K562 (cell line): ENCODE results near the gene CPNE1. TPM values are rescaled to one million over a fixed set of nuclear protein-coding genes. Genes with fewer than 3 reads are reported as not detected.

Source experiments
- DMBX1 ChIP-seq: fragments of 250-450 bp; sonication (Bioruptor Pico); IDR thresholded peaks from 2 replicates; pipeline ENCODE4 v1.8.0; 2022; ENCODE audit warnings: inconsistent platforms, mild to moderate bottlenecking, moderate library complexity, borderline replicate concordance
- ETV1 ChIP-seq: fragments of 450-650 bp; conservative IDR thresholded peaks from 2 replicates; pipeline ENCODE4 v1.6.1; 2016; ENCODE audit warnings: missing genetic modification characterization, control low read depth, low read depth, missing compliant biosample characterization
- FOXK1 ChIP-seq: sonication (generic); formaldehyde crosslinking; IDR thresholded peaks from 2 replicates; pipeline ENCODE4 v1.8.0; 2022; ENCODE audit warnings: missing genetic modification reagents, mild to moderate bottlenecking, borderline replicate concordance
- GTF2B ChIP-seq: IDR thresholded peaks from 2 replicates; pipeline ENCODE4 v1.6.1; 2011; ENCODE audit not compliant: insufficient read length; ENCODE audit errors: extremely low read depth
- RBBP5 ChIP-seq: fragments of 200-600 bp; sonication (generic); IDR thresholded peaks from 2 replicates; pipeline ENCODE4 v1.6.1; 2012; ENCODE audit warnings: borderline replicate concordance, mild to moderate bottlenecking, low read length, control low read depth, inconsistent platforms; ENCODE audit not compliant: insufficient read depth, poor library complexity, severe bottlenecking
- RBM34 ChIP-seq: fragments of 200-400 bp; formaldehyde crosslinking; IDR thresholded peaks from 2 replicates; pipeline ENCODE4 v1.6.1; 2018; ENCODE audit warnings: low read length, borderline replicate concordance; ENCODE audit not compliant: insufficient read depth
- RNF2 ChIP-seq: sonication (generic); IDR thresholded peaks from 2 replicates; pipeline ENCODE4 v1.6.1; 2016
- SAFB ChIP-seq: fragments of 200-400 bp; formaldehyde crosslinking; IDR thresholded peaks from 2 replicates; pipeline ENCODE4 v1.6.1; 2017; ENCODE audit warnings: low read depth, low read length, borderline replicate concordance
- SMAD4 ChIP-seq: fragments of 250-450 bp; sonication (Bioruptor Pico); conservative IDR thresholded peaks from 2 replicates; pipeline ENCODE4 v1.8.0; 2021; ENCODE audit warnings: inconsistent platforms, mild to moderate bottlenecking, moderate library complexity
- SRSF9 ChIP-seq: fragments of 200-400 bp; formaldehyde crosslinking; IDR thresholded peaks from 2 replicates; pipeline ENCODE4 v1.6.1; 2017; ENCODE audit warnings: low read depth, low read length, borderline replicate concordance
- USF2 ChIP-seq: sonication (generic); formaldehyde crosslinking; IDR thresholded peaks from 2 replicates; pipeline ENCODE4 v1.5.0; 2020; ENCODE audit warnings: missing genetic modification reagents
- ZBTB40 ChIP-seq, 2 experiments: fragments of 450-650 bp in 1 of 2; sonication (generic) in 1 of 2; formaldehyde crosslinking in 1 of 2; IDR thresholded peaks; 2 replicates each; pipeline versions ENCODE4 v1.7.1 to v1.9.0; 2016 to 2022; ENCODE audit warnings: inconsistent platforms in 1 of 2, mild to moderate bottlenecking in 1 of 2, missing genetic modification reagents in 1 of 2
- ZNF23 ChIP-seq: fragments of 250-450 bp; sonication (Bioruptor Pico); IDR thresholded peaks from 2 replicates; pipeline ENCODE4 v1.4.0; 2020; ENCODE audit warnings: mild to moderate bottlenecking
- ZNF263 ChIP-seq: sonication (generic); formaldehyde crosslinking; IDR thresholded peaks from 2 replicates; pipeline ENCODE4 v1.8.0; 2022; ENCODE audit warnings: mild to moderate bottlenecking, missing genetic modification reagents, borderline replicate concordance
- ZNF3 ChIP-seq: fragments of 250-450 bp; sonication (Bioruptor Pico); IDR thresholded peaks from 2 replicates; pipeline ENCODE4 v1.5.0; 2021; ENCODE audit warnings: mild to moderate bottlenecking, moderate library complexity
- polyA plus RNA-seq, 8 experiments: library from polyadenylated mRNA; depleted of rRNA in 4 of 8; stranded (reverse) in 5 of 8; unstranded in 3 of 8; fragments of >200 nt; fragmentation: Nextera tagmentation in 2 of 8; fragmentation: Illumina TruSeq in 1 of 8; extraction: Ambion mirVana in 2 of 8; extraction: Trizol in 1 of 8; gene quantifications; 2 replicates each; pipeline versions ENCODE4 v1.2.1 to v1.2.3, GENCODE V29; 2011 to 2014; ENCODE audit warnings: inconsistent platforms in 1 of 8, missing spikeins in 1 of 8
- total RNA-seq, 7 experiments: library from RNA; depleted of rRNA in 6 of 7; stranded (reverse); fragments of >200 nt in 6 of 7; fragmentation: Illumina TruSeq in 2 of 7; extraction: Trizol in 2 of 7; gene quantifications; 2 replicates each; pipeline versions ENCODE4 v1.2.1 to v1.2.3, GENCODE V29; 2011 to 2021; ENCODE audit warnings: low replicate concordance in 1 of 7

The CPNE1 gene
- total and polyA plus RNA-seq, 9 of the 15 experiments (the other 6 are each of a cell fraction or from before 2014, with no cell fraction given): 42.1 to 102 (median 56.0) TPM

- TF ChIP-seq ZBTB40 (IDR thresholded peaks at IDR 0.05) (no peak; the same call in 1 of the 2 replicates), ZBTB40 (CRISPR knock-in tag; IDR thresholded peaks at IDR 0.05) (peak; percentile 71; the same call in 1 of the 2 replicates), USF2 (CRISPR knock-in tag) (peak; percentile 32; the same call in 1 of the 2 replicates), SMAD4 (CRISPR knock-in tag) (peak; percentile 81), RBM34 (0 out of 2 replicates have a peak, but pooled peaks have one; percentile 28), FOXK1 (CRISPR knock-in tag) (peak; percentile 88; the same call in 1 of the 2 replicates), ZNF23 (CRISPR knock-in tag) (no peak), ETV1 (no peak), GTF2B (no peak), RBBP5 (peak; percentile 27), DMBX1 (CRISPR knock-in tag) (peak; percentile 51; the same call in 1 of the 2 replicates), ZNF3 (CRISPR knock-in tag) (no peak), ZNF263 (CRISPR knock-in tag) (peak; percentile 62), RNF2 (peak; percentile 95), SRSF9 (no peak), SAFB (peak; percentile 64; the same call in 1 of the 2 replicates)
Observed at GRCh38 chr20:35600993-35601973, 63.4 kb downstream of the CPNE1 start (continued).
